PC-3 (cell line): ENCODE measurements around the gene SAPCD2.

Source experiments
- EZH2 ChIP-seq: fragments of 300-600 bp; sonication (generic); IDR thresholded peaks from one replicate; pipeline ENCODE4 v1.6.1; 2017; ENCODE audit warnings: antibody characterized with exemption, mild to moderate bottlenecking, low read length; ENCODE audit not compliant: unreplicated experiment
- TF ChIP-seq, protein P1 (sequence below): fragments of 300-600 bp; sonication (generic); conservative IDR thresholded peaks from 2 replicates; pipeline ENCODE4 v1.5.1; 2017; ENCODE audit warnings: antibody characterized with exemption, low read depth, mild to moderate bottlenecking, low read length

DNA sequence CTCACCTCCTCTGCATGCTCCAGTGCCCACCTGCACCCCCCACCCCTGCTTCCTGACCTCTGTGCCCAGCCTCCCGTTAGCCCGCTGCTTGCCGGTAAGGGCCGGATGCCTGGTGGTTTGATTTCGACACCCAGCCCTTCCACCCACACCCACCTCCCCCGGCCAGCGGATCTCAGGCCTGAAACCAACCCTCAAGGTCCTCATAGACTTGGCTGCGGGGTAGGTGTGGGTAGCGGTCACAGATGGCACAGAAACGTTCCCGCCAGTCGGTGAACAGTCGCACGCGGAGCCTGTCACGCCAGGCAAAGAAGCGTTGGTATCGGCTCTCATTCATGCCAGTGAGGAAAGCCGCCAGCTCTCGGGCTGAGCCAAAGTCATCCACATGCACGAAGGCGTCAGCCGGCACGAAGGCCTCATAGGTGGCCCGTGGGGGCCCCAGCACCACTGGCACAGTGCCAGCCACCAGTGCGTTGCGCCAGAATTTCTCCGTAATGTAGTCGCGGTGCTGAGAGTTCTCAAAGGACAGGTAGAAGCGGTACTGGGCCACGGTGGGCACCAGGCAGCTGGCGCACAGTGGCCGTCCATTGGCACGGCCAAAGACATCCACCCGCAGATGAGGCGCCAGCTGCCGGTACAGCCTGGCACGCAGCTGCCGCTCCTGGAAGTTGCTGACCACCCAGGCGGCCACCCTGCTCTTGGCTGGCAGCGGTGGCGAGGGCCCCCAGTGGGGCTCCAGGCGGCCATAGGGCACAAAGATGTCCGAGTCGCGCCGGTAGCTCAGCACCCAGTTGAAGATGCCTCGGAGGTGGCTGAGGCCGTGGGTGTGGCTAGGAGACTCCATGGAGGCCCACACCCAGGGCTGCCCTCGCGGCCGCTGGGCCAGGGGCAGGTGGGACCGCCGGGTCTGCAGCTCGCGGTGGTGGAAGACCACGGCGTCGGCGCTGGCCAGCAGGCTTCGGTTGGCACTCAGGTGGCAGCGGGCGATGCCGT lies 39.5 kb downstream of the SAPCD2 start:
- no peak for TF ChIP-seq EZH2
- TF ChIP-seq, protein P1, sequence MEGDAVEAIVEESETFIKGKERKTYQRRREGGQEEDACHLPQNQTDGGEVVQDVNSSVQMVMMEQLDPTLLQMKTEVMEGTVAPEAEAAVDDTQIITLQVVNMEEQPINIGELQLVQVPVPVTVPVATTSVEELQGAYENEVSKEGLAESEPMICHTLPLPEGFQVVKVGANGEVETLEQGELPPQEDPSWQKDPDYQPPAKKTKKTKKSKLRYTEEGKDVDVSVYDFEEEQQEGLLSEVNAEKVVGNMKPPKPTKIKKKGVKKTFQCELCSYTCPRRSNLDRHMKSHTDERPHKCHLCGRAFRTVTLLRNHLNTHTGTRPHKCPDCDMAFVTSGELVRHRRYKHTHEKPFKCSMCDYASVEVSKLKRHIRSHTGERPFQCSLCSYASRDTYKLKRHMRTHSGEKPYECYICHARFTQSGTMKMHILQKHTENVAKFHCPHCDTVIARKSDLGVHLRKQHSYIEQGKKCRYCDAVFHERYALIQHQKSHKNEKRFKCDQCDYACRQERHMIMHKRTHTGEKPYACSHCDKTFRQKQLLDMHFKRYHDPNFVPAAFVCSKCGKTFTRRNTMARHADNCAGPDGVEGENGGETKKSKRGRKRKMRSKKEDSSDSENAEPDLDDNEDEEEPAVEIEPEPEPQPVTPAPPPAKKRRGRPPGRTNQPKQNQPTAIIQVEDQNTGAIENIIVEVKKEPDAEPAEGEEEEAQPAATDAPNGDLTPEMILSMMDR, result no peak
